H1 (cell line): ENCODE measurements around the gene KLHL28. TPM values are rescaled to one million over a fixed set of nuclear protein-coding genes. Genes with fewer than 3 reads are reported as not detected.

Source experiments
- CTCF ChIA-PET: fragments of 300-600 bp; sonication (Branson Sonifier 250); formaldehyde crosslinking; loops from one replicate; lab custom pipeline; 2021; ENCODE audit not compliant: partially characterized antibody; lab: Charles Lee
- POLR2A ChIA-PET: fragments of 300-600 bp; sonication (Branson Sonifier 250); formaldehyde crosslinking; loops from one replicate; lab custom pipeline; 2021; ENCODE audit warnings: inconsistent platforms; ENCODE audit not compliant: partially characterized antibody; lab: Charles Lee
- DNase-seq, 2 experiments: peaks; one replicate each; pipeline versions ENCODE4 v3.0.0 to v3.0.0-alpha.2; 2010 to 2022; ENCODE audit warnings: low spot score in 2 of 2, low read depth in 1 of 2, mixed read lengths in 1 of 2
- FAIRE-seq: peaks from 2 replicates; lab custom pipeline; 2011; peaks lifted over from hg19 to GRCh38; lab: Jason Lieb, UNC
- H2AFZ ChIP-seq: 2 replicates; pipeline ENCODE4 v1.8.1; 2012; ENCODE audit warnings: low read length, inconsistent platforms
- H2AK5ac ChIP-seq: 2 replicates; pipeline ENCODE4 v1.6.1; 2013; ENCODE audit warnings: low read depth, low read length
- H2BK120ac ChIP-seq: replicated peaks from 2 replicates; pipeline ENCODE3; 2013; ENCODE audit warnings: low read depth, low read length, inconsistent platforms
- H2BK12ac ChIP-seq: 2 replicates; pipeline ENCODE4 v1.6.1; 2013; ENCODE audit warnings: low read depth, low read length
- H2BK15ac ChIP-seq: 2 replicates; pipeline ENCODE4 v1.6.1; 2013; ENCODE audit warnings: low read length
- H2BK20ac ChIP-seq: 2 replicates; pipeline ENCODE4 v1.6.1; 2013; ENCODE audit warnings: low read length
- H2BK5ac ChIP-seq: 2 replicates; pipeline ENCODE4 v1.6.1; 2013; ENCODE audit warnings: low read depth, low read length
- H3K14ac ChIP-seq: 2 replicates; pipeline ENCODE4 v1.6.1; 2013; ENCODE audit warnings: inconsistent platforms; ENCODE audit not compliant: insufficient read length
- H3K18ac ChIP-seq: 2 replicates; pipeline ENCODE4 v1.6.1; 2013; ENCODE audit warnings: low read length; ENCODE audit errors: extremely low read depth
- H3K23ac ChIP-seq: 2 replicates; pipeline ENCODE4 v1.6.1; 2013; ENCODE audit warnings: inconsistent platforms; ENCODE audit not compliant: insufficient read length
- H3K23me2 ChIP-seq: 2 replicates; pipeline ENCODE4 v1.6.1; 2013; ENCODE audit warnings: low read depth, low read length
- H3K27ac ChIP-seq: 2 replicates; pipeline ENCODE4 v1.6.1; 2011; ENCODE audit warnings: low read depth, low read length, inconsistent platforms
- H3K27me3 ChIP-seq, 4 experiments: replicated peaks in 1 of 4; 1 replicate in 1 of 4; 2 replicates in 3 of 4; pipeline versions ENCODE4 v1.6.1 to v1.8.1; 2011 to 2013; ENCODE audit warnings: low read length in 3 of 4, mild to moderate bottlenecking in 3 of 4, inconsistent platforms in 2 of 4, mixed read lengths in 2 of 4, moderate library complexity in 1 of 4; ENCODE audit not compliant: control insufficient read depth in 3 of 4, insufficient read depth in 3 of 4; ENCODE audit errors: extremely low read depth in 1 of 4
- H3K36me3 ChIP-seq, 4 experiments: 2 replicates each; pipeline versions ENCODE4 v1.6.1 to v1.8.1; 2011 to 2013; ENCODE audit warnings: mild to moderate bottlenecking in 4 of 4, low read length in 3 of 4, moderate library complexity in 2 of 4, control low read depth in 1 of 4, inconsistent platforms in 1 of 4; ENCODE audit not compliant: insufficient read depth in 4 of 4, control insufficient read depth in 2 of 4
- H3K4ac ChIP-seq: replicated peaks from 2 replicates; pipeline ENCODE3; 2013; ENCODE audit warnings: low read length, low read depth, mixed read lengths, inconsistent platforms; ENCODE audit not compliant: insufficient read length
- H3K4me1 ChIP-seq, 4 experiments: replicated peaks in 1 of 4; 1 replicate in 1 of 4; 2 replicates in 3 of 4; pipeline versions ENCODE4 v1.6.1 to v1.8.1; 2011 to 2013; ENCODE audit warnings: low read length in 3 of 4, inconsistent platforms in 2 of 4, mixed read lengths in 1 of 4; ENCODE audit not compliant: insufficient read depth in 4 of 4, control insufficient read depth in 3 of 4
- H3K4me2 ChIP-seq, 2 experiments: 2 replicates each; pipeline versions ENCODE4 v1.6.1 to v1.8.1; 2011 to 2013; ENCODE audit warnings: low read depth in 2 of 2, low read length in 2 of 2, control low read depth in 1 of 2, inconsistent platforms in 1 of 2, mild to moderate bottlenecking in 1 of 2; ENCODE audit not compliant: insufficient read depth in 1 of 2
- H3K4me3 ChIP-seq, 4 experiments: fragments of 200-600, 300-600 bp in 1 of 4; sonication (generic), shearing (Covaris generic), sonication (Bioruptor Twin) in 1 of 4; 2 replicates each; pipeline versions ENCODE4 v1.5.1 to v1.8.1; 2011 to 2016; ENCODE audit warnings: low read length in 4 of 4, low read depth in 3 of 4, control low read depth in 2 of 4, inconsistent platforms in 2 of 4, mild to moderate bottlenecking in 2 of 4, mixed read lengths in 1 of 4, moderate library complexity in 1 of 4; ENCODE audit not compliant: insufficient read depth in 2 of 4; ENCODE audit errors: extremely low read depth in 1 of 4
- H3K56ac ChIP-seq: replicated peaks from 2 replicates; pipeline ENCODE3; 2013; ENCODE audit warnings: low read depth, mild to moderate bottlenecking, mixed read lengths, low read length, inconsistent platforms; ENCODE audit not compliant: insufficient read length
- H3K79me1 ChIP-seq: 2 replicates; pipeline ENCODE4 v1.6.1; 2013; ENCODE audit warnings: low read depth, low read length, control low read depth
- H3K79me2 ChIP-seq, 2 experiments: 2 replicates each; pipeline versions ENCODE4 v1.6.1 to v1.8.1; 2012 to 2013; ENCODE audit warnings: low read length in 2 of 2, mild to moderate bottlenecking in 2 of 2, inconsistent platforms in 1 of 2; ENCODE audit not compliant: insufficient read depth in 2 of 2, control insufficient read depth in 1 of 2
- H3K9ac ChIP-seq, 4 experiments: replicated peaks in 1 of 4; 1 replicate in 1 of 4; 2 replicates in 3 of 4; pipeline versions ENCODE4 v1.6.1 to v1.8.1; 2011 to 2013; ENCODE audit warnings: low read depth in 3 of 4, low read length in 3 of 4, control low read depth in 2 of 4, mild to moderate bottlenecking in 2 of 4, moderate library complexity in 2 of 4, inconsistent platforms in 1 of 4; ENCODE audit errors: extremely low read depth in 1 of 4
- H3K9me3 ChIP-seq, 2 experiments: 2 replicates each; pipeline versions ENCODE4 v1.6.1 to v1.8.1; 2012 to 2013; ENCODE audit warnings: mild to moderate bottlenecking in 2 of 2, moderate library complexity in 2 of 2, control low read depth in 1 of 2, inconsistent platforms in 1 of 2, low read depth in 1 of 2, low read length in 1 of 2, mixed read lengths in 1 of 2; ENCODE audit not compliant: insufficient read depth in 2 of 2
- H4K20me1 ChIP-seq, 2 experiments: replicated peaks in 1 of 2; 2 replicates each; pipeline versions ENCODE3 to v1.8.1; 2011 to 2013; ENCODE audit warnings: inconsistent platforms in 2 of 2, low read length in 2 of 2, mild to moderate bottlenecking in 1 of 2; ENCODE audit not compliant: insufficient read depth in 2 of 2, control insufficient read depth in 1 of 2
- H4K5ac ChIP-seq: 2 replicates; pipeline ENCODE4 v1.6.1; 2013; ENCODE audit warnings: low read length, low read depth, mixed read lengths, inconsistent platforms; ENCODE audit not compliant: insufficient read length
- H4K8ac ChIP-seq: 2 replicates; pipeline ENCODE4 v1.8.0; 2013; ENCODE audit warnings: mild to moderate bottlenecking, moderate library complexity, low read length, inconsistent platforms; ENCODE audit not compliant: insufficient read depth; ENCODE audit errors: extremely low read depth
- H4K91ac ChIP-seq: replicated peaks from 2 replicates; pipeline ENCODE3; 2013; ENCODE audit warnings: low read length, mixed read lengths, inconsistent platforms; ENCODE audit not compliant: insufficient read length
- KDM5A ChIP-seq: fragments of 200-600 bp; IDR thresholded peaks from 2 replicates; pipeline ENCODE4 v1.7.1; 2012; ENCODE audit warnings: mild to moderate bottlenecking, low read length, inconsistent platforms, mixed read lengths
- RFX5 ChIP-seq: IDR thresholded peaks from 2 replicates; pipeline ENCODE4 v1.6.1; 2011; ENCODE audit warnings: low read depth, low read length, improper control_type of control experiment, borderline replicate concordance
- SP1 ChIP-seq: IDR thresholded peaks from 2 replicates; pipeline ENCODE4 v1.6.1; 2011; ENCODE audit warnings: low read depth, low read length
- whole genome bisulfite sequencing, 2 experiments: shearing (Covaris generic) in 1 of 2; methylation state at CpG; one replicate each; pipeline versions ENCODE4 v1.1.6 to v1.1.7; 2013 to 2015; ENCODE audit warnings: low lambda C conversion rate in 2 of 2, mixed read lengths in 2 of 2, inconsistent platforms in 1 of 2, low coverage in 1 of 2, missing lambda C conversion rate in 1 of 2; ENCODE audit not compliant: insufficient replicate concordance in 2 of 2, insufficient coverage in 1 of 2, insufficient read length in 1 of 2; ENCODE audit errors: extremely low coverage in 1 of 2, missing lambda C conversion rate in 1 of 2; 5-methylcytosine and 5-hydroxymethylcytosine counted together
- polyA plus RNA-seq, 7 experiments: library from polyadenylated mRNA; depleted of rRNA in 3 of 7; stranded (reverse) in 5 of 7; unstranded in 2 of 7; fragments of >200 nt in 5 of 7; fragments of 200-250 nt in 2 of 7; gene quantifications; 1 replicate in 5 of 7; 2 replicates in 1 of 7; 4 replicates in 1 of 7; pipeline versions ENCODE4 v1.2.1 to v1.2.3, GENCODE V29; 2011 to 2013; ENCODE audit warnings: missing spikeins in 2 of 7, mixed read lengths in 2 of 7
- total RNA-seq: library from RNA; stranded (reverse); fragmentation: NEBNext Ultra II Directional; extraction: Animal tissue kit (Norgen Biotek cat#: 25700); gene quantifications from 2 replicates; pipeline ENCODE4 v1.2.1, GENCODE V29; 2021

Gene KLHL28
- total and polyA plus RNA-seq, 2 of the 8 experiments (the other 6 are each of a cell fraction or from before 2014, with no cell fraction given), result 3.3 to 10.5 TPM

DNA sequence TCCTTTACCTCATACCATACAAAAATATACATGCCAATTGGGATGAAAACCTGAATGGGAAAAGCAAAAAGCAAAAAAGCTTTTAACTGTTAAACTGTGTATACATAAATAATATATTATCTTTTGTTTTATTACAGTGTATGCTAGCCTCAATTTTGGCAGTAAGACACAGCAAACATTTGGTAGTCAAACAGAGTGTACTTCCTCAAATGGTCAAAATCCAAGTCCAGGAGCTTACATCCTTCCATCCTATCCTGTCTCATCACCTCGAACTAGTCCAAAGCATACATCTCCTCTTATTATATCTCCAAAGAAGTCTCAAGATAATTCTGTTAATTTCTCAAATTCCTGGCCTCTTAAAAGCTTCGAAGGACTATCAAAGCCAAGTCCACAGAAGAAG is 42.2 kb upstream of the KLHL28 start:
- Histone ChIP-seq H3K4me2 (no peak overlapping the region), H3K9me3 (no peaks in the 10 kb centered on the region), H2BK15ac (no peak overlapping the region), H2AFZ (no peak overlapping the region), H2BK120ac (no peak overlapping the region), H2BK12ac (no peak overlapping the region), H2AK5ac (no peak overlapping the region), H4K91ac (no peak overlapping the region), H3K4me1 (no peaks in the 10 kb centered on the region), H4K5ac (no peak overlapping the region), H3K18ac (no peak overlapping the region), H3K56ac (no peak overlapping the region), H3K27me3 (no peaks in the 10 kb centered on the region), H3K4ac (no peak overlapping the region), H4K20me1 (no peaks in the 10 kb centered on the region), H3K27ac (no peak overlapping the region), H3K79me2 (no peaks in the 10 kb centered on the region), H2BK20ac (no peak overlapping the region), H2BK5ac (no peak overlapping the region), H3K36me3 (no peaks in the 10 kb centered on the region; a peak in 3 of 8 replicates), H3K9ac (no peak overlapping the region), H3K4me3 (no peak overlapping the region), H4K8ac (no peak overlapping the region), H3K23me2 (no peaks in the 10 kb centered on the region), H3K14ac (no peak overlapping the region), H3K23ac (no peak overlapping the region), H3K79me1 (no peaks in the 10 kb centered on the region)
- WGBS, 2 experiments, result 83% methylated on average over 2 of the region's 2 CpGs; no CpG with 5 or more reads in 1 of the 2 experiments
- DNase-seq (no peak), FAIRE-seq (no peak)
- CTCF ChIA-PET, result no interaction called here
- TF ChIP-seq RFX5 (no peak), SP1 (no peak), KDM5A (no peak)
- POLR2A ChIA-PET, result no interaction called here
